GM12864 (cell line): Measurements from ENCODE around the gene SLC17A4.
"Not testable (repeated sequence)": the region's sequence is repeated elsewhere in the genome, so short reads cannot be mapped to it uniquely, and the experiment has no call there.

Experiments
- DNase-seq: peaks from one replicate; pipeline ENCODE4 v3.0.0-alpha.2; 2011; ENCODE audit warnings: low read depth
- H3K4me3 ChIP-seq: 2 replicates; pipeline ENCODE4 v1.5.1; 2011; ENCODE audit warnings: mild to moderate bottlenecking, low read depth, low read length, control low read depth
- CTCF ChIP-seq: IDR thresholded peaks from 2 replicates; pipeline ENCODE4 v1.5.1; 2011; ENCODE audit warnings: low read depth, mild to moderate bottlenecking, moderate library complexity, low read length, control low read depth, inconsistent platforms; ENCODE audit errors: missing control alignments

SLC17A4 gene

GRCh38 chr6:25735261-25735660 lies 19.3 kb upstream of the SLC17A4 start:
- DNase-seq = no peak
- no peak for TF ChIP-seq CTCF
- no peak overlapping the region for H3K4me3 ChIP-seq

GRCh38 chr6:25743868-25744267 lies 10.7 kb upstream of the SLC17A4 start:
- DNase-seq = no peak
- TF ChIP-seq CTCF = no peak

GRCh38 chr6:25745836-25746235 lies 8.7 kb upstream of the SLC17A4 start:
- no peak for TF ChIP-seq CTCF
- no peak overlapping the region for H3K4me3 ChIP-seq
- no peak for DNase-seq

More at GRCh38 chr6:25743868-25744267, 10.7 kb upstream of the SLC17A4 start:
- no peak overlapping the region for H3K4me3 ChIP-seq

- TF ChIP-seq CTCF = peak; percentile 4
- DNase-seq = no peak
- no peak overlapping the region for H3K4me3 ChIP-seq
Measured at GRCh38 chr6:25746968-25747367, 7.6 kb upstream of the SLC17A4 start.

GRCh38 chr6:25747477-25747876 lies 7.1 kb upstream of the SLC17A4 start:
- no peak for DNase-seq
- H3K4me3 ChIP-seq = no peak overlapping the region
- TF ChIP-seq CTCF = no peak

GRCh38 chr6:25748049-25748448 lies 6.5 kb upstream of the SLC17A4 start:
- DNase-seq = no peak
- no peak for TF ChIP-seq CTCF
- H3K4me3 ChIP-seq = no peak overlapping the region

- DNase-seq, H3K4me3 ChIP-seq: not testable (repeated sequence)
Measured at GRCh38 chr6:25748601-25749517, 5.7 kb upstream of the SLC17A4 start.
